H1 (cell line): ENCODE data around the gene SLC27A4. TPM values are rescaled to one million over a fixed set of nuclear protein-coding genes. Genes with fewer than 3 reads are reported as not detected.

ENCODE experiments used
- BCL11A ChIP-seq, 2 experiments: IDR thresholded peaks; one replicate each; pipeline ENCODE4 v1.6.1; 2011; ENCODE audit warnings: low read depth in 2 of 2, low read length in 2 of 2, mild to moderate bottlenecking in 2 of 2
- CBX8 ChIP-seq: fragments of 300-800, 300-1000 bp; sonication (generic); IDR thresholded peaks from 2 replicates; pipeline ENCODE4 v1.7.1; 2016; ENCODE audit warnings: low read depth, low read length, borderline replicate concordance
- CHD1 ChIP-seq: IDR thresholded peaks from 2 replicates; pipeline ENCODE4 v1.6.1; 2012; ENCODE audit warnings: low read depth, low read length, improper control_type of control experiment
- CHD2 ChIP-seq: IDR thresholded peaks from 2 replicates; pipeline ENCODE4 v1.6.1; 2012; ENCODE audit warnings: low read length, improper control_type of control experiment
- CTBP2 ChIP-seq: IDR thresholded peaks from 2 replicates; pipeline ENCODE4 v1.7.0; 2011; ENCODE audit warnings: borderline replicate concordance, mild to moderate bottlenecking, moderate library complexity, mixed read lengths, low read length; ENCODE audit not compliant: insufficient read depth, insufficient read length
- CTCF ChIP-seq, 3 experiments: IDR thresholded peaks; 1 replicate in 2 of 3; 2 replicates in 1 of 3; pipeline versions ENCODE4 v1.5.1 to v1.6.1; 2011; ENCODE audit warnings: low read length in 3 of 3, mild to moderate bottlenecking in 3 of 3, inconsistent platforms in 2 of 3, low read depth in 1 of 3, moderate library complexity in 1 of 3; ENCODE audit not compliant: insufficient read depth in 1 of 3; ENCODE audit errors: control extremely low read depth in 1 of 3
- GTF2F1 ChIP-seq: IDR thresholded peaks from 2 replicates; pipeline ENCODE4 v1.6.1; 2012; ENCODE audit warnings: low read depth, low read length, improper control_type of control experiment, borderline replicate concordance
- JUND ChIP-seq: IDR thresholded peaks from 2 replicates; pipeline ENCODE4 v1.6.1; 2011; ENCODE audit warnings: mild to moderate bottlenecking, improper control_type of control experiment, low read length
- KDM4A ChIP-seq: IDR thresholded peaks from one replicate; pipeline ENCODE4 v1.7.1; 2012; ENCODE audit warnings: low read depth, mild to moderate bottlenecking, moderate library complexity, low read length, inconsistent platforms; ENCODE audit not compliant: severe bottlenecking
- KDM5A ChIP-seq: fragments of 200-600 bp; IDR thresholded peaks from 2 replicates; pipeline ENCODE4 v1.7.1; 2012; ENCODE audit warnings: mild to moderate bottlenecking, low read length, inconsistent platforms, mixed read lengths
- MAFK ChIP-seq: IDR thresholded peaks from 2 replicates; pipeline ENCODE4 v1.6.1; 2012; ENCODE audit warnings: low read depth, mild to moderate bottlenecking, improper control_type of control experiment, low read length
- MAX ChIP-seq: IDR thresholded peaks from 2 replicates; pipeline ENCODE4 v1.6.1; 2012; ENCODE audit warnings: inconsistent platforms
- PHF8 ChIP-seq: fragments of 200-600 bp; sonication (generic); conservative IDR thresholded peaks from 2 replicates; pipeline ENCODE4 v1.7.1; 2012; ENCODE audit warnings: low read depth, mild to moderate bottlenecking, inconsistent platforms, low read length, moderate library complexity
- RFX5 ChIP-seq: IDR thresholded peaks from 2 replicates; pipeline ENCODE4 v1.6.1; 2011; ENCODE audit warnings: low read depth, low read length, improper control_type of control experiment, borderline replicate concordance
- RNF2 ChIP-seq: fragments of 200-900, 300-1000 bp; sonication (generic); IDR thresholded peaks from 2 replicates; pipeline ENCODE4 v1.7.1; 2016; ENCODE audit warnings: borderline replicate concordance, low read depth, mild to moderate bottlenecking, antibody characterized with exemption, low read length; ENCODE audit not compliant: poor library complexity, severe bottlenecking; ENCODE audit errors: missing control alignments
- SAP30 ChIP-seq: fragments of 300-600 bp; sonication (generic); IDR thresholded peaks from 2 replicates; pipeline ENCODE4 v1.7.1; 2012; ENCODE audit warnings: low read length, moderate library complexity, mild to moderate bottlenecking, inconsistent platforms; ENCODE audit not compliant: insufficient read depth, insufficient replicate concordance
- SIN3A ChIP-seq, 2 experiments: IDR thresholded peaks in 1 of 2; conservative IDR thresholded peaks in 1 of 2; 2 replicates each; pipeline ENCODE4 v1.6.1; 2011 to 2012; ENCODE audit warnings: low read length in 2 of 2, improper control_type of control experiment in 1 of 2, low read depth in 1 of 2, mild to moderate bottlenecking in 1 of 2
- TCF12 ChIP-seq: IDR thresholded peaks from 2 replicates; pipeline ENCODE4 v1.6.1; 2011; ENCODE audit warnings: low read depth, mild to moderate bottlenecking, low read length
- TEAD4 ChIP-seq: IDR thresholded peaks from 2 replicates; pipeline ENCODE4 v1.6.1; 2012; ENCODE audit warnings: low read depth, low read length, inconsistent platforms, mixed read lengths
- ZNF274 ChIP-seq: IDR thresholded peaks from 2 replicates; pipeline ENCODE4 v1.7.0; 2012; ENCODE audit warnings: low read length, borderline replicate concordance; ENCODE audit errors: extremely low read depth
- polyA plus RNA-seq, 7 experiments: library from polyadenylated mRNA; depleted of rRNA in 3 of 7; stranded (reverse) in 5 of 7; unstranded in 2 of 7; fragments of >200 nt in 5 of 7; fragments of 200-250 nt in 2 of 7; gene quantifications; 1 replicate in 5 of 7; 2 replicates in 1 of 7; 4 replicates in 1 of 7; pipeline versions ENCODE4 v1.2.1 to v1.2.3, GENCODE V29; 2011 to 2013; ENCODE audit warnings: missing spikeins in 2 of 7, mixed read lengths in 2 of 7
- total RNA-seq: library from RNA; stranded (reverse); fragmentation: NEBNext Ultra II Directional; extraction: Animal tissue kit (Norgen Biotek cat#: 25700); gene quantifications from 2 replicates; pipeline ENCODE4 v1.2.1, GENCODE V29; 2021

The SLC27A4 gene
- total and polyA plus RNA-seq, 2 of the 8 experiments (the other 6 are each of a cell fraction or from before 2014, with no cell fraction given), result 14.9 to 20.5 TPM

DNA sequence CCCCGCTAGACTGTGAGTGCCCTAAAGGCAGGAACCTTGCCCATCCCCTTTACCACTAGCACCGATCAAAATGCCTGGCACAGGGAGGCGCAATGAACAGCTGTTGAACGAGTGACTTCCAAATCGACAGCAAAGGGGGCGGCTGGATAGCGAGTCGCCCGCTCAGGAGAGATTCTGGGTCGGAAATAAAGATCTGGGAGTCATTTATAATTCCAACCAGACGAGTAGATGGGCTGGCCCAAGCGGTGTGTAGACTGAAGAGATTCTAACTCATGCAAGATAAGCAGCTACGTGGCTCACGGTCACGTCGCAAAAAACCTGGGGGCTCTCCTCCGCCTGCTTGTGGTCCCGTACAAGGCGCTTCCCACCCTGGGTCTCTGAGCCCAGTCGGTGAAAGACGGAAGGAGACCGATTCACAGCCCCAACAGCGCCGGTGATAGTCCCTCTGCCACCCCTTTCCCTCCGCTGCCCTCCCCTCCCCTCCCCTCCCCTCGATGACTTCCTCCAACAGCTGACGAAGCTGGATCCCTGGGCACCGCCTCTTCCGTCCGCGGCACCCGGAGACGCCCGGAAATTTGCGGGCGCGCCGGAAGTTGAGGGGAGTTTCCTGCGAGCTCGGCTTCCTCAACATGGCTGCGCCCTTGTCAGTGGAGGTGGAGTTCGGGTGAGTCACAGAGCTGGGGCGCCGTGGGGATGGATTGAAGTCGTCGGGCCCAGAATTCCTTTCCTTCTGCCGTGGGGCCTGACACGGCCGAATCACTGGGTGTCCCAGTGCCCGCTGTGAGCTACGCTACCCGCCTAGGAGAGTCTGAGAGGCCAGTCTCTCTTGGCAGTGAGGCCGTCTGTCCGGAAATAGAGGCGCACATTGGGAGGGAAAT lies 30.7 kb downstream of the SLC27A4 start, which contains the start of gene URM1 (continued):
- TF ChIP-seq MAX (no peak; the same call in 1 of the 2 replicates), KDM5A (peak; percentile 95), CHD1 (no peak), ZNF274 (no peak), RNF2 (no peak), RFX5 (no peak), CTCF (IDR thresholded peaks at IDR 0.05; ENCODE audit: control extremely low read depth in 1 of 3, insufficient read depth in 1 of 3, low read depth in 1 of 3, low read length in 3 of 3) (no peak), CTBP2 (no peak), PHF8 (peak; percentile 71), CBX8 (no peak), TCF12 (no peak), GTF2F1 (peak; percentile 57; the same call in 1 of the 2 replicates), SAP30 (peak; percentile 88), TEAD4 (no peak), CHD2 (no peak), JUND (no peak), KDM4A (peak; percentile 95), SIN3A (conservative IDR thresholded peaks at IDR 0.05 in 1 of 2, IDR thresholded peaks at IDR 0.05 in 1 of 2; ENCODE audit: low read depth in 1 of 2, low read length in 2 of 2) (peak; percentile 51 to 91; a peak in 1 of 4 replicates), MAFK (no peak), BCL11A (IDR thresholded peaks at IDR 0.05; ENCODE audit: low read depth in 2 of 2, low read length in 2 of 2) (no peak)
